ENCODE data around the gene PML. TPM values are rescaled to one million over a fixed set of nuclear protein-coding genes. Genes with fewer than 3 reads are reported as not detected.

The PML gene
- total and polyA plus RNA-seq, 2 experiments from 2014 or later, result 15.7 to 29.9 TPM

- Histone ChIP-seq H3K9me2 (replicated peaks; ENCODE audit: insufficient read depth) (no peaks in the 10 kb centered on the region), H3K27me3 (no peaks in the 10 kb centered on the region), H3K27ac (peak overlapping the region; percentile 98), H2AFZ (no peak overlapping the region), H3K36me3 (replicated peaks; ENCODE audit: insufficient read depth, low read depth) (no peaks in the 10 kb centered on the region), H3K4me2 (no peak overlapping the region), H3K4me3 (no peak overlapping the region), H3K9me3 (ENCODE audit: low read depth) (no peaks in the 10 kb centered on the region), H4K20me1 (ENCODE audit: insufficient read depth, poor library complexity, severe bottlenecking) (no peaks in the 10 kb centered on the region), H3K4me1 (ENCODE audit: insufficient read depth) (peaks cover 39% of the 10 kb centered on the region), H3K79me2 (no peaks in the 10 kb centered on the region)
- no peak for DNase-seq (ENCODE audit: low spot score)
- TF ChIP-seq EZH2phosphoT487 (IDR thresholded peaks at IDR 0.05; ENCODE audit: low read depth, severe bottlenecking, unreplicated experiment) (no peak), EZH2 (IDR thresholded peaks at IDR 0.05; ENCODE audit: borderline replicate concordance) (no peak), CTCF (IDR thresholded peaks at IDR 0.05; ENCODE audit: poor library complexity) (no peak)
- 89% methylated on average over 13 of the region's 13 CpGs for WGBS (ENCODE audit: low lambda C conversion rate, missing lambda C conversion rate)
These were observed 10.1 kb upstream of the PML start for GRCh38 chr15:73984208-73984979.

GRCh38 chr15:73985101-73985873 lies 9.2 kb upstream of the PML start:
- H4K20me1 ChIP-seq (ENCODE audit: insufficient read depth, poor library complexity, severe bottlenecking), result no peaks in the 10 kb centered on the region
- H3K4me1 ChIP-seq (ENCODE audit: insufficient read depth), result peaks cover 39% of the 10 kb centered on the region
- no peaks in the 10 kb centered on the region for H3K36me3 ChIP-seq (replicated peaks; ENCODE audit: insufficient read depth, low read depth)
- no peaks in the 10 kb centered on the region for H3K9me2 ChIP-seq (replicated peaks; ENCODE audit: insufficient read depth)
- no peak overlapping the region for H2AFZ ChIP-seq
- no peaks in the 10 kb centered on the region for H3K27me3 ChIP-seq
- TF ChIP-seq EZH2 (IDR thresholded peaks at IDR 0.05; ENCODE audit: borderline replicate concordance), result no peak
- TF ChIP-seq EZH2phosphoT487 (IDR thresholded peaks at IDR 0.05; ENCODE audit: low read depth, severe bottlenecking, unreplicated experiment), result no peak
- TF ChIP-seq CTCF (IDR thresholded peaks at IDR 0.05; ENCODE audit: poor library complexity), result no peak
- H3K79me2 ChIP-seq, result no peaks in the 10 kb centered on the region
- DNase-seq (ENCODE audit: low spot score), result no peak
- H3K9me3 ChIP-seq (ENCODE audit: low read depth), result no peaks in the 10 kb centered on the region
- H3K4me2 ChIP-seq, result no peak overlapping the region
- H3K27ac ChIP-seq, result no peak overlapping the region
- H3K4me3 ChIP-seq, result no peak overlapping the region
- WGBS (ENCODE audit: low lambda C conversion rate, missing lambda C conversion rate), result 91% methylated on average over 13 of the region's 13 CpGs

DNA sequence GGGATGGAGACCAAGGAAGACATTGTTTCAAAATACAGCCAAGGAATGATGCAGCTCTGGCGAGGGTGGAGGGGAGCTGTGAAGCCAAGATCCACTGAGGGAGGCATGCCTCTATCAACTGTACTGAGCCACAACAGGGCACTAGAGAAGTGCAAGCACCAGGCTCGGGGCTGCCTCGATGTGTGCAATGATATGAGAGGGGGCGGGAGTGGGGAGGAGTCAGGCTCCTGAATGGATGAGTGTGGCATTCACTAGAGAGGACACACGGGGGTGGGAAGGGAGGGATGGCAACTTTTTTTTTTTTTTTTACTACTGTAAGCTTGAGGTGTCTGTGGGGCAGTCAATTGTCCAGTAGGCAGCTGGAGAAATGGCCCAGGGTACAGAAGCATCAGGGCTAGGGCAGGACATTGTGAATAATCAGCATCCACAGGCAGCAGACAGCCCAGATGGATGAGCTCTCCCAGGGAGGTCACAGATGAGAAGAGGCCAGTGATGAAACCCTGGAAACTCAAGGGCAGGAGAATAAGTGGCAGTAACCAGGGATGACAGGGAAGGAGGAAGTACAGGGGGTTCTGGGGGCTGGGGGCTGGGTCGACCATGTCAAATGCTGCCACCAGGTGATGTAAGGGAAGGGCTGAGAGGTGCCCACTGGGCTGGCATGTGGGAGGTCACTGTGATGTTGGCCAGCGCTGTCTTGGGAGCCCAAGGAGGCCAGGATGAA lies 8.3 kb upstream of the PML start:
- no peak overlapping the region for H3K4me3 ChIP-seq
- peaks cover 39% of the 10 kb centered on the region for H3K4me1 ChIP-seq (ENCODE audit: insufficient read depth)
- no peak overlapping the region for H2AFZ ChIP-seq
- H3K36me3 ChIP-seq (replicated peaks; ENCODE audit: insufficient read depth, low read depth), result no peaks in the 10 kb centered on the region
- WGBS (ENCODE audit: low lambda C conversion rate, missing lambda C conversion rate), result 58% methylated on average over 6 of the region's 7 CpGs
- H4K20me1 ChIP-seq (ENCODE audit: insufficient read depth, poor library complexity, severe bottlenecking), result no peaks in the 10 kb centered on the region
- DNase-seq (ENCODE audit: low spot score), result no peak
- H3K9me3 ChIP-seq (ENCODE audit: low read depth), result no peaks in the 10 kb centered on the region
- H3K27ac ChIP-seq, result no peak overlapping the region
- H3K4me2 ChIP-seq, result no peak overlapping the region
- H3K79me2 ChIP-seq, result no peaks in the 10 kb centered on the region
- no peak for TF ChIP-seq EZH2phosphoT487 (IDR thresholded peaks at IDR 0.05; ENCODE audit: low read depth, severe bottlenecking, unreplicated experiment)
- TF ChIP-seq EZH2 (IDR thresholded peaks at IDR 0.05; ENCODE audit: borderline replicate concordance), result no peak
- no peak for TF ChIP-seq CTCF (IDR thresholded peaks at IDR 0.05; ENCODE audit: poor library complexity)
- no peaks in the 10 kb centered on the region for H3K27me3 ChIP-seq
- no peaks in the 10 kb centered on the region for H3K9me2 ChIP-seq (replicated peaks; ENCODE audit: insufficient read depth)

All from hepatocyte (in vitro differentiated cells).